ENCODE results near the gene CEP128.

Gene CEP128

DNA sequence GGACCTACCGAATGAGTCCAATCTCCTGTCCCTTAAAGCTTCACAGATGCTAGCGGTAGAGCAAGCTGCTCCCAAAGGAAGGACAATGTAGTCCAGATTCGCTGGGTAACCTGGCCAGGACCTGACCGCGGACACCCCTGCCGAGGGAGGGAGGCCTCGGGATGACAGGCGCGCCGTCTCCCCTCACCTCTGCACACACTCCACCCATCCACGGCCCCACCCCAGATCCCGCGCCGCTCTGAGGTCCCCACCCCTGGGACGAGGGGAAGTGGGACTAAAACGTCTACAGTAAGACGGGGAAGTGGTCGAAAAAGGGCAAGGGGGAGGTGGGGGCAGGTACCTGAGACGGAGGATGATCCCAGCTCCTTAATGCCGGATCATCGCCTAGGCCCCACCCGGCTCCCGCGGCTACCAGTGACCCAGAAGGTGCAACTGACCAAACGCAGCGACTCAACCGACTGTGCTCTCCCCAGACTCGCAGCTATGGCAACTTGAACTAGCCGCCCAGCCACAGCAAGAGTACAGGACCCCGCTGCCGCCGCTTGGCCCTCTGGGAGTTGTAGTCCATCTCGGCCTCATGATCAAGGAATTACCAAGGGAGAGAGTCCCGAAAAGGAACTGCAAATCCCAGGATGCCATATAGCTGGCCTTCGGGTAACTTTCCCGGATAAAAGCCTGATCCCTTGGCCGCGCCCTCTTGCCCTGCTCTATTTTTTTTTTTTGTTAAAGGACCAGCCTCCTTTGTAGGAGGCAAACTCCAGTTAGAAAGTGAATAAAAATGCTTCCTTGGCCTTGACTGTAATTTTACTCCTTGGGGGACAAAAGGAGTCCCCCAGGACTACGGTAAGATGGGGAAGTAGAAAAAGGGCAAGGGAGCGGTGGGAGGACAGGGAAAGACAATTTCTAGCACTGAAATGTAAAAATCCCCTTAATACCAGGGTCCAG lies at the start of gene CEP128:
CEP128 (minus strand) TSS at position 498 of the 945 bp plus-strand sequence.
- peak; percentile 52 to 62 for DNase-seq (ENCODE audit: low read depth in 2 of 2, low spot score in 1 of 2)

DNA sequence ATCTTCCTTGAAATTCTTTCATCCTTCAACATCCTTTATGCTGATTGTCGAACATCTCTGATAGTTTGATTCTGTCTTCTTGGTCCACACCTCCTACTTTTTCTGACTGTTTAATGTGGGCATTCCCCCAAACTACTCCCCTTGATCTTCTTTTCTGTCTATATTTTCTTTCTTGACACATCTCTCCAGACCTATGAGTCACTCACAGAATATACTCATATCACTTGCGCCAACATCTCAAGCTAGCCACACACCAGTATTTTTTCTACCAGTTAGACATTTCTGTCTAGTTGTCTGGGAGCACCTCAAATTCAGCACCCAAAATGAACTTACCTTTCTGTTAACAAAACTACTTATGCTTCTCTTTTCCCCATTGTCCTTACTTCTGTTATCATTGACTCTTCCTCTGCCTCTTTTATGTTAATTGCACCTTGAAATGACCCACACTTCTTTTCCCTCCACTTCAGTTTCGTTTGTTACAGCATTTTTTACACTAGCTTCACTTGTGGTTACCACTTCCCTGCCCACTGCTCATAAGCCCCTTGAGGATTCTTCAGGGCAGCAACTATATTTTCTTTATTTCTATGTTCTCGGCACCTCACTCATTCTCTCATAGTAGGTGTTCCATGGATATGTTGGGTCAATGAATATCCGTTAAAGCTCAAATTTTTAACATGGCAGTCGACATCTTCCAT lies 47.3 kb upstream of the CEP128 start:
- DNase-seq (ENCODE audit: low read depth in 2 of 2, low spot score in 1 of 2), result no peak

DNA sequence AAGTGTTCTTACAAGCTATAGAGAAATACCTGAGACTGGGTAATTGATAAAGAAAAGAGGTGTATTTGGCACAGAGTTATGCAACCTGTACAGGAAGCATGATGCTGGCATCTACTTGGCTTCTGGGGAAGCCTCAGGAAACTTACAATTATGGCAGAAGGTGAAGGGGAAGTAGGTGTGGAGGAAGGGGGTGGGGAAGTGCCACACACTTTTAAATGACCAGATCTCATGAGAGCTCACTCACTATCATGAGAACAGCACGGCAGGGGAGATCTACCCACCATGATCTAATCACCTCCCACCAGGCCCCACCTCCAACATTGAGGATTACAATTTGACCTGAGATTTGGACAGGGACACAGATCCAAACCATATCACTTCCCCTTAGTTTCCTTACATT lies 46.7 kb upstream of the CEP128 start:
- DNase-seq (ENCODE audit: low read depth in 2 of 2, low spot score in 1 of 2), result no peak

DNA sequence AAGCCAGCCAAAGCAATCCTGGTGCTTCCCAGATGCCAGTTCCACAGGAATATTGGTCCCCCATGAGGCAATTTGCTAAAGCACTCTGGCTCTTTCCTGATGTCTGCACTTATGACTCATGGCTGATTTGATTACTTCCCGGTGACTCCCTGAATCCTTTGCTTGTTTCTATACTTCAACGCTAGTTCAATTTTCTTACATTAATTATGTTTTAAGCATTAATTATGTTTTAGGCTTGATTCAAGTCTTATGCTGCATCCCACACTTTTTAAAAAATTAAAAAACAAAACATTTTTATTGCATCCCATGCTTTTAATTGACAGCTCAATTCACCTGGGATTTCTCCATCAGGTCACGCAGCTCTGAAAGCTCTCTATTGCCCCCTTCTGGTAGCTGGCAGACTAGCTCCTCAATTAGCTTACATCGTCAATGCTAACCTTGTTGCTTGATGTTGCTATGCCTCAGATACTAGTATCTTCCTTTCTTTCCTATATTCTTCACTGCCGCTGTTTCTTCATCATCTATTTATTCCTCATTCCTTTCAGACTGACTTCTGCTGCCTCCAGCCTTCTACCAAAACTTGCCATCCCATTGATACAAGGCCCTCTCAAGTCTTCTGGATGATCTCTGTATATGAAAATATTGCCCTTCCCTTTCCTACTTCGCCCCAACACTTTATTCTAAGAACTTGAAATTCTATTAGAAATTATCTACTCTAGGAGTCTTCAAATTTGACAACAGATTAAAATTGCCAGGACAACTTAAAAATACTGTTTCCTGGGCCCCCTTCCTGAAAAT lies 45.9 kb upstream of the CEP128 start:
- peak; percentile 13 to 33 for DNase-seq (ENCODE audit: low read depth in 2 of 2, low spot score in 1 of 2)

DNA sequence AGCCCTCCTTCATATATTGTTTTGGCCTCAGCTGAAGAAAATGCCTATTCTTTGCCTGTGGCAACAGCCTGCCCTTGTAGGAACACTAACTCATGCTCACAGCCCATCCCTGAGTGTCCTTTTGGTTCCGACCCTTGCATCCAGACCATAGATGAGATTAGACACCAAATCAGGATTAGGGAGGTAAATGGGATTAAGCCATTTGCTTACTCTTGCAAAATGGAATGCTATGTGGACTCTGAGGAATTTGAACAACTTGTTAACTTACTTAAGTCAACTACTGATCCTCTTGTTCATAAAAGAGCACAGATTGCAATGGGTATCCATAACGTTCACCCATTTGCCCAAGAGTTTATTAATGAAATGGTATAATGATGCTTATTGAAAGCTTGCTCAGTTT lies 41.2 kb upstream of the CEP128 start:
- DNase-seq (ENCODE audit: low read depth in 2 of 2, low spot score in 1 of 2), result no peak

DNA sequence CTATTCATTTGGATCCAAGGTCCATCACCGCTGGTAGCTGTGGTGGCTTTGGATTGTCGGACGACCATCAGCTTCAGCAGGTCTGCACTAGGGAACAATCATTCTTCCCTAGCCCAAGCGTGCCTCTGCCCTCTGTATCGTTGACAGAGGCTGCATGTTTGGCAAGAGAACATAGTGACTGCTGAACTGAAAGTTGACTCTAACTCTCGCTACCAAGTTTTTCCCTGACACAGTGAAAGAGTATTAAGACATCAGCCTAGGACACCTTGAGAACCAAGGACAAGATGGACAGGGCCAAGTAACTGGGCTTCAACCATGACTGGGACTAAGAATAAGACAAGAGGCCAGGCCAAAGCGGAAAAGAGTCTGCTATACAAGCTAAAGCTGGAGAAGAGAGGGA lies 40.1 kb upstream of the CEP128 start:
- DNase-seq (ENCODE audit: low read depth in 2 of 2, low spot score in 1 of 2), result no peak

DNA sequence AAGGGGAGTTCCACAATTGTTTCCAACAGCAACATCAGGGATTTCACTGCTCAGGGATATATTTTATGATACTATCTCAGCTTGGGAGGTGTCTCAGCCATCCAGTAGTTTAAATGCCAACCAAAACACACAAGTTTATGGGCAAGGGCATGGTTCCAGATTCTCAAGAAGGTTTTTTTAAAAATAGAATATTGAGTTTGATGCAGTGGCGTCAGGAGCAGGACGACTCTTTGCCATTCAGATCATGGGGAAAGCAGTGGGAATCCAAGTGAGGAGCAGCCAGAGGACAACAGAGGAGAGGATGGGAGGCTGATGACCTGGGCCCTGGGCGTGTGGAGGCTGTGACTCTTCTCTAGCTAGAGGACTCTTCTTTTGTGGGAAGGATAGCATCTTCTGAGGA lies 39.6 kb upstream of the CEP128 start:
- DNase-seq (ENCODE audit: low read depth in 2 of 2, low spot score in 1 of 2), result no peak

DNA sequence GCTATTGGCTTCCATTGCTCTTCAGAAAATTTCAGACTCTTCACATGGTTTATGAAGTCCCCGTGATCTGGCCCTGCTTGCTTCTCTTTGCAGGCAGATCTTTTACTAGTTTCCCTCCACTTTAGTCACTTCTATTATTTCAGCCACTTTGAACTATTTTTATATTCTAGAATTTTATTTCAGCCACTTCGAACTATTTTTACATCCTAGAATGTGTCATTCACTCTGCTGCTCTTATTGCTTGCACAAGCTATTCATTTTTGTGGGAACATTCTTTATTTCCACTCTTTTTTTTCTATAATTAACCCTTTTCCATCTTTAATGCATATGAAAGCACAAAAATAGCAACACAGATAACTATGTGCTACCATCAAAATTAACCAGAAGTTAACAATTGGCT lies 38.4 kb upstream of the CEP128 start:
- no peak for DNase-seq (ENCODE audit: low read depth in 2 of 2, low spot score in 1 of 2)

DNA sequence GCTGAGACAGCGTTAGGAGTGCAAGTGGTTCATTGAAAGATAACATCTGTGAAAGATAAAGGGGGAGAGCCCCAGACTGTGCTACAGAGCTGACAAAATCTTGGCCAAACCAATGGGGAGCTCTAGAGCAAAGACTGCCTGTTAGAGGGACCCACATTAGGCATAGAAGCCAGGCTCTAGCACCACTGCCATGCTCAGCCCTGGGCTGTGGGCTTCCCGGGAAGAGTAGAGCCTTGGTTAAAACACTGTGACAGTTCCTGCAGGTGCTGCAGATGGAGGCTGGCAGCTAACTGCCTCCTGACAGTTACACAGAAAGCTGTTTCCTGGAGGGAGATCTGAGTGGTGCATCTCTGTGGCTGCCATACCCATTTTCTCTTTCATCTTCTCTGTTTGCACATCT lies 36.9 kb upstream of the CEP128 start:
- no peak for DNase-seq (ENCODE audit: low read depth in 2 of 2, low spot score in 1 of 2)

DNA sequence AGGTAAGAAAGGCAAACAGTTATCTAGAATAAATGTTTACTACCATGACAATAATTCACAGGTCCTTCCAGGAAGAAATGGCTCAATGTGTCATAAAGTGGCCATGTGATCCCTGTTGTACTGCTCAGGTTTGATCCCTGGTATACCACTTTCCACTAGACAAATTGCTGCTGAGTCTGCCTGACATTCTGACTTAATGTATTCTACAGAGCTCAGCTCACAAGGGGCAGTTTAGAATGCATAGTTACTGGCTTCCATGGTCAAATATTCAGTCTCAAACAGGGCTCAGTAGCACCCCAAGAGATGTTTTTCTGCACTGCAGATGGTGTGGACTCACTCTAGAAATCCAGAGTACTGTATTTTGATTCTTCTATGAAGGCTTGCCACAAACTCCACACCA lies 35.7 kb upstream of the CEP128 start:
- no peak for DNase-seq (ENCODE audit: low read depth in 2 of 2, low spot score in 1 of 2)

DNA sequence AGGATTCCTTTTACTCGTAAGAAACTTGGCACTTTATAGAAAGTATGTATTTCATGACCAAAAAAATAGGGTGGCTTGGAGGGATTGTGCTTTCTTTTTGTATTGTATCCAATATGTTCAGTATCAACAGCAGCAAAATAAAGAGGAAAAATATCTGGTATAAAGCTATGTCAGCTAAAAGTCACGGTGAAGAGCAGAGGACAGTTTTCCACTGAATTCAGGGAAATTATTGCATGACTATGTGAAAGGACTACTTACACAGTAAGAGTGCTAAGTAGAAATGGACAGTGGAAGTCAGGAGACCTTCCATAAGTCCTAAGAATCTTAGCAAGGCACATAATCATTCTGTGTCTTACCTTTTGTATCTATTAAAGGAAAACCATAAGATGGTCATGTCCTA lies 33.1 kb upstream of the CEP128 start:
- DNase-seq (ENCODE audit: low read depth in 2 of 2, low spot score in 1 of 2), result no peak

DNA sequence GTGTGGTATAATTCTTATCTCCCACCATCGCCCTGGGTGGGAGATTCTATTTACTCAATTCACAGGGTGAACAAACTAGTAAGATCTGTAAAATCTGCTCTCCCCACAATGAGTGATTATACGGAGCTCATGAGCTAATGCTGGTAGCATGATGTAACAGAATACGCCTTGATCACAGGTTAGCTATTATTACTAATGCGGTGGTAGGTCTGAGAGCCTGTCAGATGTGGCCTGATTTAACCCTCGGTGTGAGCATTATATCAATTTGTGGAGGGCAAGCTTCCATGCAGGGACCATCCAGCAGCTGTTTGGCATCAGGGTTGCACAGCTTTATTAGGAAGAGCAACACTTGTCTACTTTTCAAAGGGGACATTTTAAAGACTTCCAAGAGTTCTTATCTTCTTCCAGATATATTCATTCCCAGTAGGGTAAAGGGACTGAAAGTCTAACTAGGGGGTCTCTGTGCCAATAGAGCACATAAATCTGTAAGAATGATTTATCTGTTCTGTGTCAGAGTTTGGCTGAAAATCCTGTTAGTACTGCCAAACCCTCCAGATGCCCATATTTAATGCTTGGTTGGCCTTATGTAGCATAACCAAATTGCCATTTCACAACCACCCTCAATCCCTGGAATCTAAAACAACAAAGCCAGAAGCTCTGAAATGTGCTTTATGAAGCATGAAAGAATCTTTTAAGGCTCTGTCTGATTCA lies 32.5 kb upstream of the CEP128 start:
- DNase-seq (ENCODE audit: low read depth in 2 of 2, low spot score in 1 of 2), result no peak

DNA sequence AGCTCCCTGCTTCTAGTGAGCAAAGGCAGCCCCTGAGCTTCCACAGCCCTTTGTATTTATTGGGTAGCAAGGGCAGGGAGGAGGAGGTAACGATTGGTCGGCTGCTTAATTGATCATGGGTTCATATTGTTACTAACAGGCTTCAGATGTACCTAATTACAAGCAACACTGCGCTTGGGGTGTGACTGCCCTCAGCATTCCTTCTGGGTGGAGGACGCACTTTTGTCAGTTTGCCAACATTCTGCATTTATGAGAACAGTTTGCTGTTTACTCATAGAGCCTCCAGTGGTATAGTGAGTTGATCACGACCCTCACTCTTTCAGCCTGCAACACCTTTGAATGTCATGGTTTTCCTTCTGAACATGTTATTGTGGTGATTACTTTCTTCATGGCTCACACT lies 23.5 kb upstream of the CEP128 start:
- no peak for DNase-seq (ENCODE audit: low read depth in 2 of 2, low spot score in 1 of 2)

DNA sequence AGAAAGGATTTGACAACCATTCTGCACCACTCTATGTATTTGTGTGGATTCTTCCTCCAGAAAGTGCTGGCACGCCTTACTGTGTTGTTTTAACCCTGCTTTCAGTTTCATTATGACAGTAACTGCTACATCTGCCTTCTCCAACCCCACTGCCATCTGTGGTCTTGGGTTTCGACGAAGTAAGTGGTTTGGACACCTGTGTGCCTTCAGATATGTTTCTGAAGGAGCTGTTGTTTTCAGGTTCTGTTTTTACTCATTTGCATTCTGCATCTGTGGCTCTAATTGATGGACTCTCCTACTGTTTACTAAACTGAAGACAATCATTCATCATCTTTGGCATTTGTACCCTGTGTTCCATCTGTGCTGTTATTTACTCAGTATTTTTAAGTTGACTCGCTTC lies 18.0 kb upstream of the CEP128 start:
- DNase-seq (ENCODE audit: low read depth in 2 of 2, low spot score in 1 of 2), result no peak

DNA sequence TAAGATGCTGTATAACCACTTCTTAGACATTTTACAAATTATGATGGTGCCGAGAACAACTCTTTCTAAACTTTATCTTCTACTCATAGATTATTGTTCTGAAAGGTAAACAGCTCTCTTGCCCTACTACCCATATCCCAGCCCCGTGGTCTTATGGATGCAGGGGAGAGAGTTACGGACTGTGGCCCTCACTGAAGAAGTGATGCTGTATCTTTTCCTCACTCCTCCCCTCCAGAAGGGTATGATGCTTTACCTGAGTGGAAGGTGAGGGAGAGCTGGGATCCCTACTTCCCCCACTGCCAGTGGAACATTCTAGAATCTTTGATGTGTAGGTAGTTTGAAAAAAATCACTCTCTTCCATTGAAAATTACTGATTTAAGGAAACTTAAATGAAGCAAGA lies 17.4 kb upstream of the CEP128 start:
- DNase-seq (ENCODE audit: low read depth in 2 of 2, low spot score in 1 of 2), result no peak

DNA sequence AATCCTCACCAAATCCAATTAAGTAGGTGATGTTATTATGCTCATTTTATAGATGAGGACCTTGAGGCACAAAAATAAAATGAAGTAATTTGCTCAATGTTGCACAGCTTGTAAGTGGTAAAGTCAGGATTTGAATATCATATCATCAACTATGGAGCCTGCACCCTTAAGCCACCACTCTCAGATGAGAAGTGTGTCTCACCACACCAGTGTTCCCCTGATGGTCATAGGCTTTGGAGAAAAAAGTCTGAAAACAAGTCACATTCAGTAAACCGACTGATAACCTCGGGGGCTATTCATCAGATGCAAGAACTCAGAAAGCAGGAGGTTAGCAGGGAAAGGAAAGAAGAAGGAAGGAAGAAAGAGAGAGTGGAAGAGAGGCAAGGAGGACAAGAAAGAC lies 16.7 kb upstream of the CEP128 start:
- DNase-seq (ENCODE audit: low read depth in 2 of 2, low spot score in 1 of 2), result no peak

DNA sequence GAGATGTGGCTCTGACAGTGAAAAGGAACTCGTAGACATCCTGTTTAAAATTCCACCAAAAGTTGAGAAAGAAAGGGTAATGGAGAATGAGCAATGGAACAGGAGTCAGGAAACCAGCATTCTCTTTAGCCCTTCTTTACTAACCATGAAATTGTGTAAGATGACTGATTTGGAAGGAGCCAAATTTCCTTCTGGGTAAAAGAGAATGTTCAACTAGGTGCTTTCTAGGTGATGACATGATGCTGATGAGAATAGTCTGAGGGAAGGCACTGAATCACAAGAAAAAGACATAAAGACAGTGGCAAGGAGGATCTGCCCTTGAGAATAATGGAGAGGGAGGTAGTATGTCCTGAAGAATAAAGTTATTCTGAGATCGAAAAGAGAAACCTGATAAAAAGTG lies 16.1 kb upstream of the CEP128 start:
- no peak for DNase-seq (ENCODE audit: low read depth in 2 of 2, low spot score in 1 of 2)

DNA sequence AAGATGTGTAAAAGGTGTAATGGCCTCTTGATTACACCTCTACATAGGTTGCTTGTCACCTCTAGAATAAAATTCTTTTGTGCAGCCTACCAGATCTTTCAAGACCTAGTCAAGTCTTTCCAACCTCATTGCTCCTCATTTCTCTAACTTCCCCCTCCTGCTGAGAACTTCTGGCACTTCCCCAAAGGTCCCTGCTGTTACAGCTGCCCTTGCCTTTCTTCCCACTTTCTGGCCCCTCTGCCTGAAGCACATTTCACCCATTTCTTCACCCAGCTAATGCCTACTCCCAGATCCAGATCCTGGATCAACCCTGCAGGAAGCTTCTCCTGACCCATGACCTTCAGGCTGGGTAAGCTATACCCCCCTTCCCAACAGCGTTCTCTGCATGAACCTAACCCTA lies 15.4 kb upstream of the CEP128 start:
- DNase-seq (ENCODE audit: low read depth in 2 of 2, low spot score in 1 of 2), result no peak

DNA sequence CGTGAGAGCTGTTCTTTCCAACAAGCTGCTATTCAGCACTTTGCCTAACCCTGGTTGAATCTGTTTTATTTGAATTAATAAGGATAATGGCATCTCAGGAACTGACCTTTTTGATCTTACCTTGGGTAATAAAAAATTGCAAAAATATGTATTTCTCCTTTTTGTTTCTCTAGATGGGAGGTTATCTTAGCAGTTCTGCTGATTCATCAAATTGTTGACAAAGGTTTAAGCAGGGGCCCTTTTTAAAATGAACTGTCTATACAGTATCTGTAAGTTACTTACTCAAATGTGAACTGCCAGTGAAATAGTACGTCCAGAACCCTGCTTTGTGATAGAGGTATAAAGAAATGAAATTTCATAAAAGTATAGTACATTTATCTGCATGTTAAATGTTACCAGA lies 14.6 kb upstream of the CEP128 start:
- no peak for DNase-seq (ENCODE audit: low read depth in 2 of 2, low spot score in 1 of 2)

DNA sequence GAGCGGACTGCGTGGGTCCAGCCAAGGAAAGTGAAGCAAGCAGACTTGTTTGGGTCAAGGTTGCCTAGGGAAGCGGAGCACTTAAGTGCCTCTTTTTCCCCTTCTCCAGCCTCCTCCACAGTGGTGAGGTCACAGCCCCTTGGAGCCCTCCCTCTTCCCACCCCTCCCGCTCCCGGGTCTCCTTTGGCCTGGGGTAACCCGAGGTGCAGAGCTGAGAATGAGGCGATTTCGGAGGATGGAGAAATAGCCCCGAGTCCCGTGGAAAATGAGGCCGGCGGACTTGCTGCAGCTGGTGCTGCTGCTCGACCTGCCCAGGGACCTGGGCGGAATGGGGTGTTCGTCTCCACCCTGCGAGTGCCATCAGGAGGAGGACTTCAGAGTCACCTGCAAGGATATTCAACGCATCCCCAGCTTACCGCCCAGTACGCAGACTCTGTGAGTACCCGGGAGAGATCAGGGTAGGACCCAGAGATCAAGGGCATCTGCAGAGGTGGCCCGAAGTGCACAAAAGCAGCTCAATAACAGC lies 13.9 kb upstream of the CEP128 start, which contains the start of gene TSHR:
TSHR (plus strand) TSS at position 206 of the 526 bp plus-strand sequence; CDS start at position 266, 60 bp downstream.
- DNase-seq (ENCODE audit: low read depth in 2 of 2, low spot score in 1 of 2), result no peak
